CD4-positive, alpha-beta T cell (primary cell): ENCODE measurements around the gene SLC25A6. TPM values are rescaled to one million over a fixed set of nuclear protein-coding genes. Genes with fewer than 3 reads are reported as not detected.

Experiments
- ATAC-seq: fragments of 200-7000 bp; cut with Tn5 transposase; one replicate; pipeline ENCODE4 v1.10.0; 2022; ENCODE audit warnings: mild to moderate bottlenecking; ENCODE audit not compliant: poor library complexity
- CTCF ChIA-PET: fragments of 350-600 bp; sonication (Branson Sonifier 250); formaldehyde crosslinking; loops from one replicate; lab custom pipeline; 2021; ENCODE audit warnings: antibody characterized with exemption, inconsistent platforms; lab: Charles Lee
- POLR2A ChIA-PET: fragments of 350-600 bp; sonication (Branson Sonifier 250); formaldehyde crosslinking; loops from one replicate; lab custom pipeline; 2021; ENCODE audit warnings: antibody characterized with exemption, inconsistent platforms; lab: Charles Lee
- DNase-seq, 14 experiments: peaks; one replicate each; pipeline ENCODE4 v3.0.0-alpha.2; 2013 to 2020; ENCODE audit warnings: mixed read lengths in 2 of 14
- H3K27ac ChIP-seq, 2 donors: one replicate each; pipeline versions ENCODE4 v1.5.1 to v1.7.0; 2013; ENCODE audit warnings: low read length in 2 of 2, low read depth in 1 of 2, mild to moderate bottlenecking in 1 of 2
- H3K27me3 ChIP-seq, 2 experiments: 1 replicate in 1 of 2; 2 replicates in 1 of 2; pipeline versions ENCODE4 v1.6.1 to v1.7.0; 2013; ENCODE audit warnings: low read length in 2 of 2, control low read depth in 1 of 2, mild to moderate bottlenecking in 1 of 2, moderate library complexity in 1 of 2; ENCODE audit not compliant: insufficient read depth in 2 of 2, control insufficient read depth in 1 of 2
- H3K36me3 ChIP-seq: one replicate; pipeline ENCODE4 v1.6.1; 2013; ENCODE audit warnings: low read length, control low read depth; ENCODE audit not compliant: insufficient read depth
- H3K4me1 ChIP-seq: one replicate; pipeline ENCODE4 v1.6.1; 2013; ENCODE audit warnings: low read length, control low read depth; ENCODE audit not compliant: insufficient read depth
- H3K4me3 ChIP-seq: one replicate; pipeline ENCODE4 v1.5.1; 2013; ENCODE audit warnings: mild to moderate bottlenecking, low read length, moderate library complexity
- H3K9me3 ChIP-seq, 2 experiments: 1 replicate in 1 of 2; 2 replicates in 1 of 2; pipeline versions ENCODE4 v1.6.1 to v1.7.0; 2013; ENCODE audit warnings: low read length in 2 of 2, mild to moderate bottlenecking in 2 of 2, control low read depth in 1 of 2, moderate library complexity in 1 of 2; ENCODE audit not compliant: control insufficient read depth in 1 of 2, insufficient read depth in 1 of 2
- H3K27ac Mint-ChIP-seq: one replicate; pipeline ENCODE4 v1.8.0; 2020; ENCODE audit warnings: mixed read lengths
- H3K27me3 Mint-ChIP-seq: one replicate; pipeline ENCODE4 v1.8.0; 2021; ENCODE audit warnings: mixed read lengths
- H3K36me3 Mint-ChIP-seq: one replicate; pipeline ENCODE4 v1.8.0; 2021; ENCODE audit warnings: low read depth, mixed read lengths
- H3K4me1 Mint-ChIP-seq: one replicate; pipeline ENCODE4 v1.8.0; 2021; ENCODE audit warnings: low read depth, mixed read lengths
- H3K4me3 Mint-ChIP-seq: one replicate; pipeline ENCODE4 v1.8.0; 2020; ENCODE audit warnings: mild to moderate bottlenecking, mixed read lengths
- H3K9me3 Mint-ChIP-seq: one replicate; pipeline ENCODE4 v1.8.0; 2020; ENCODE audit warnings: mixed read lengths
- intact Hi-C, 2 experiments: fragments of 100-400 bp; cut with DNase I in 1 of 2; cut with micrococcal nuclease in 1 of 2; formaldehyde crosslinking; loops; one replicate each; pipeline versions ENCODE4 v1.15.1 to v1.9.0; 2023 to 2025; cut with DNase I, micrococcal nuclease
- total RNA-seq, 174 experiments: library from RNA in 2 of 174; stranded (reverse) in 2 of 174; gene quantifications; one replicate each; pipeline ENCODE4 v1.2.3 and lab custom pipeline; 2021 to 2026
- TF ChIP-seq, protein P1 (sequence below): fragments of 200-600 bp; IDR thresholded peaks from one replicate; pipeline ENCODE4 v1.8.0; 2022; ENCODE audit warnings: antibody characterized with exemption, mild to moderate bottlenecking

SLC25A6 gene
- total RNA-seq, 2 experiments from 2014 or later: 338 to 340 TPM

- ChIA-PET POLR2A (no interaction called here), CTCF (no interaction called here)
- Mint-ChIP-seq H3K27me3 (no peaks in the 10 kb centered on the region), H3K36me3 (peaks cover 73% of the 10 kb centered on the region), H3K4me3 (no peak overlapping the region), H3K27ac (no peak overlapping the region), H3K9me3 (peaks cover 11% of the 10 kb centered on the region), H3K4me1 (no peaks in the 10 kb centered on the region)
- Histone ChIP-seq H3K4me1 (no peaks in the 10 kb centered on the region), H3K36me3 (peaks cover 62% of the 10 kb centered on the region), H3K4me3 (no peak overlapping the region), H3K27ac (no peak overlapping the region), H3K9me3 (peaks cover 14 to 44% of the 10 kb centered on the region in 2 experiments), H3K27me3 (no peaks in the 10 kb centered on the region)
- intact Hi-C loops: no loop called here
- peak in 1 of 14 experiments; percentile 1 for DNase-seq
- TF ChIP-seq, protein P1, sequence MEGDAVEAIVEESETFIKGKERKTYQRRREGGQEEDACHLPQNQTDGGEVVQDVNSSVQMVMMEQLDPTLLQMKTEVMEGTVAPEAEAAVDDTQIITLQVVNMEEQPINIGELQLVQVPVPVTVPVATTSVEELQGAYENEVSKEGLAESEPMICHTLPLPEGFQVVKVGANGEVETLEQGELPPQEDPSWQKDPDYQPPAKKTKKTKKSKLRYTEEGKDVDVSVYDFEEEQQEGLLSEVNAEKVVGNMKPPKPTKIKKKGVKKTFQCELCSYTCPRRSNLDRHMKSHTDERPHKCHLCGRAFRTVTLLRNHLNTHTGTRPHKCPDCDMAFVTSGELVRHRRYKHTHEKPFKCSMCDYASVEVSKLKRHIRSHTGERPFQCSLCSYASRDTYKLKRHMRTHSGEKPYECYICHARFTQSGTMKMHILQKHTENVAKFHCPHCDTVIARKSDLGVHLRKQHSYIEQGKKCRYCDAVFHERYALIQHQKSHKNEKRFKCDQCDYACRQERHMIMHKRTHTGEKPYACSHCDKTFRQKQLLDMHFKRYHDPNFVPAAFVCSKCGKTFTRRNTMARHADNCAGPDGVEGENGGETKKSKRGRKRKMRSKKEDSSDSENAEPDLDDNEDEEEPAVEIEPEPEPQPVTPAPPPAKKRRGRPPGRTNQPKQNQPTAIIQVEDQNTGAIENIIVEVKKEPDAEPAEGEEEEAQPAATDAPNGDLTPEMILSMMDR: no peak
- no peak for ATAC-seq
Measured at GRCh38 chrX:1423215-1423614, 31.3 kb upstream of the SLC25A6 start.

DNA sequence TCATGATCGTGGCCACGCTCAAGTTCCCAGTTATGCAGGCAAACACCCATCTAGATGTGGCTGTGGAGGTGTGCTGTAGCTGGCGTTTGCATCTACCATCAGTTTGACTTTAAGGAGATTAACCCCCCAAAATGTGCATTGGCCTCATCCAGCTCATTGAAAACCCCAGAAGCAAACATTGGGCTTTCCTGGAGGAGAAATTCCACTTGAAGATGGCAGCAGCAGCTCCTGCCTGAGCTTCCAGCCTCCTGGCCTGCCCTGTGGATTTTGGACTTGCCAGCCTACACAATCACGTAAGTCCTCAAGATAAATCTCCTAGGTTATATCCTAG is 30.2 kb upstream of the SLC25A6 start:
- intact Hi-C loops: no loop called here
- POLR2A ChIA-PET: no interaction called here
- Histone ChIP-seq H3K4me3 (no peak overlapping the region), H3K27me3 (no peaks in the 10 kb centered on the region), H3K9me3 (peaks cover 14 to 50% of the 10 kb centered on the region in 2 experiments), H3K36me3 (peaks cover 60% of the 10 kb centered on the region), H3K27ac (no peak overlapping the region), H3K4me1 (no peaks in the 10 kb centered on the region)
- no peaks in the 10 kb centered on the region for H3K27me3 Mint-ChIP-seq
- no peak for ATAC-seq
- no peak overlapping the region for H3K4me3 Mint-ChIP-seq
- DNase-seq: peak in 1 of 14 experiments; percentile 2
- no peak overlapping the region for H3K27ac Mint-ChIP-seq
- CTCF ChIA-PET: no interaction called here
- peaks cover 69% of the 10 kb centered on the region for H3K36me3 Mint-ChIP-seq
- peaks cover 11% of the 10 kb centered on the region for H3K9me3 Mint-ChIP-seq
- TF ChIP-seq, protein P1: no peak
- no peaks in the 10 kb centered on the region for H3K4me1 Mint-ChIP-seq

DNA sequence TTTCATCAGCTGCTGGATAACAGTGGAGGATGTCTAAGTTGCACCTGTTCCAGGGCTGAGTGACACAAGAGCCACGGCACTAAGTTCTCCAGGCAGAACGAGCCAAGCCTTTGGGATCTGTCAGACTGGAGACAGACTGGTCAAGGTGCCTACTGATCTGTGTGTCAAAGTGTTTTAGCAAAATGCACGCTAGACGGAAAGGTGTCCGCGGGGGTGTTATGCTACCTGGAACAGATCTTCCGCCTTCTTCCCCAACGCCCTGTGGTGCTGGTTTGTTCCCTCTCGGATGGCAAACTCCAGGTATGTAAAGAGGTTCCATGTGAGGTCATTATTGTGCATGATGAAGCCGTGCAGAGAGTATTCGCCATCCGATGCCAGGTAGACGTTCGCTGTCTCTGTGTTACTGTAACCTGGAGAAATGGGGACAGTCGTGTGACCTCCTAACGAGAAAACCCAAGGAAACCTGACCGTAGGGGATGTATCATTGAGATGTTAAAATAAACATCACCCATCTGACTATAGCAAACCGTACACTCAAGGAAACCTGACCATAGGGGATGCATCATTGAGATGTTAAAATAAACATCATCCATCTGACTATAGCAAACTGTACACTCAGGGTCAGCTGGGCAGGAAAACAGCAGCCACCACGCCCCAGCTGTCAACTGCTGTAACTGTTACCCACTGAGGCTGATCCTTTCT is 29.7 kb upstream of the SLC25A6 start:
- ChIA-PET CTCF (no interaction called here), POLR2A (no interaction called here)
- Histone ChIP-seq H3K27me3 (no peaks in the 10 kb centered on the region), H3K36me3 (peaks cover 58% of the 10 kb centered on the region), H3K27ac (no peak overlapping the region), H3K4me1 (no peaks in the 10 kb centered on the region), H3K9me3 (peaks cover 14 to 50% of the 10 kb centered on the region in 2 experiments), H3K4me3 (no peak overlapping the region)
- TF ChIP-seq, protein P1: no peak
- Mint-ChIP-seq H3K9me3 (peaks cover 11% of the 10 kb centered on the region), H3K4me3 (no peak overlapping the region), H3K27me3 (no peaks in the 10 kb centered on the region), H3K4me1 (no peaks in the 10 kb centered on the region), H3K36me3 (peaks cover 65% of the 10 kb centered on the region), H3K27ac (no peak overlapping the region)
- DNase-seq (peak in 1 of 14 experiments; percentile 14), ATAC-seq (no peak)
- intact Hi-C loops: no loop called here
